ES-I3 (cell line): ENCODE measurements around the gene KLF7.

Source experiments
- H3K36me3 ChIP-seq: 2 replicates; pipeline ENCODE4 v1.6.1; 2013; ENCODE audit warnings: mild to moderate bottlenecking, low read length, control low read depth, moderate library complexity; ENCODE audit not compliant: insufficient read depth
- H3K4me1 ChIP-seq: 2 replicates; pipeline ENCODE4 v1.6.1; 2013; ENCODE audit warnings: mild to moderate bottlenecking, control low read depth, low read length; ENCODE audit not compliant: insufficient read depth
- H3K9ac ChIP-seq: 2 replicates; pipeline ENCODE4 v1.6.1; 2013; ENCODE audit warnings: low read depth, mild to moderate bottlenecking, low read length, moderate library complexity
- H3K9me3 ChIP-seq: 2 replicates; pipeline ENCODE4 v1.6.1; 2013; ENCODE audit warnings: mild to moderate bottlenecking, low read length, moderate library complexity; ENCODE audit not compliant: control insufficient read depth, insufficient read depth

Gene KLF7

GRCh38 chr2:207092818-207093217 is 72.9 kb downstream of the KLF7 start:
- Histone ChIP-seq H3K4me1 (peaks cover 62% of the 10 kb centered on the region), H3K36me3 (peaks cover 11% of the 10 kb centered on the region), H3K9ac (no peak overlapping the region), H3K9me3 (no peaks in the 10 kb centered on the region)

DNA sequence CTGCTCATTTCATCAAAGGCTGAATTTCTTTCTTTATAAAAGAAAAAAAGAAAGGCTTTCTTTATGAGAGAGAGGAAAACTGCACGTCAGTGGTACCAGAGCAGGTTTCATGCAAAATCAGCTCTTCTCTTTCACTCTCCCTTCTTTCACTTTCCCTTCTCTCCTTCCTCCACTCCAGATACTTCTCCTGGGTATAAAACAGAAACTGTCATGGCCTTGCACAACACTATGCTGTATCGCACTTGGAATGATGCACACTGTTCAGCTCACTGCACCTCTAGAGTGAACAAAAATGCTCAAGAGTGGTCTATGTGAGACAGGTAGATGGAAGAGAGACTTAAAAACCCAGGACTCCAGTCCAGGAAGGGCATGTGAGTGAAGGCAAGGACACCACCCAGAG is 73.8 kb downstream of the KLF7 start:
- Histone ChIP-seq H3K36me3 (peaks cover 14% of the 10 kb centered on the region; the same call in 1 of the 2 replicates), H3K9me3 (no peaks in the 10 kb centered on the region), H3K9ac (no peak overlapping the region), H3K4me1 (peaks cover 56% of the 10 kb centered on the region)

- Histone ChIP-seq H3K9me3 (no peaks in the 10 kb centered on the region), H3K9ac (no peak overlapping the region), H3K4me1 (peaks cover 49% of the 10 kb centered on the region), H3K36me3 (peaks cover 19% of the 10 kb centered on the region)
Measured at GRCh38 chr2:207091176-207091575, 74.6 kb downstream of the KLF7 start.

DNA sequence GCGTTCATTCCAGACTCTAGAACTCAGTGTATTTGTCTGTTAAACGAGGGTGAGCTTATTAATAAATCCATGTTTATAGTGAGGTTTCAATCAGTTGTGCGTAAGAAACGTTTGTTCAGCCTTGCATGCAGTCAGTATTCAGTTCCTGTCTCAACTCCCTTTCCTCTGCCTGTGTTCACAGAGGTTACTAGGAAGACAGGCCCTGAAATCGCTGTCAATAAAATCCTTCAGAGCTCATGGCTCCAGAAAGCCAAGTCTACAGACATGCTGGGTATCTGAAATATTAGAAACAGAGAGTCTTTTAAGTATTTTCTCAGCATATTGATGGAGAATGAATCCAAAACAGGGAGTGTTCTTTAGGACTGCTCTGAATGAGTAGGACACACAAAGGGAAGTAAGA is 75.4 kb downstream of the KLF7 start:
- Histone ChIP-seq H3K9me3 (no peaks in the 10 kb centered on the region), H3K36me3 (peaks cover 24% of the 10 kb centered on the region), H3K9ac (no peak overlapping the region), H3K4me1 (peaks cover 46% of the 10 kb centered on the region)

GRCh38 chr2:207088839-207089238 is 76.9 kb downstream of the KLF7 start:
- Histone ChIP-seq H3K4me1 (peaks cover 37% of the 10 kb centered on the region), H3K9ac (no peak overlapping the region), H3K36me3 (peaks cover 24% of the 10 kb centered on the region), H3K9me3 (no peaks in the 10 kb centered on the region)

DNA sequence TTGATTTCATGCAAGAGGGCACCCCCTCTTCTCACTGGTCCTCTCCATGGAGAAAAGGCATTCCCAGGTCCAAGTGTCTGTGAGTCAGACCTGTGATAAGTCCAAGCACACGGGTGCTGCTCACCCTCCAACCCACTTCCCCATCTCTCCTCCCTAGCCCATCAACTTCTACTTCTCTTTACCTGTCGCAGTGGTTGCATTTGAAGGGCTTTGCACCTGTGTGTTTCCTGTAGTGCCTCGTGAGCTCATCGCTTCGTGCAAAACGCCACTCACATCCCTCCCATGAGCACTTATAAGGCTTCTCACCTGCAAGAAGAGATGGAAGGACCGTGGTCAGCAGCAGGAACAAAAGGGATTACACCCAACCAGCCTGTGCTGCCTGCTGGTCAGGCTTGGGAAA is 77.5 kb downstream of the KLF7 start:
- H3K9me3 ChIP-seq, result no peaks in the 10 kb centered on the region
- peaks cover 24% of the 10 kb centered on the region for H3K36me3 ChIP-seq
- peaks cover 32% of the 10 kb centered on the region for H3K4me1 ChIP-seq
- H3K9ac ChIP-seq, result no peak overlapping the region

GRCh38 chr2:207087046-207087902 is 78.5 kb downstream of the KLF7 start:
- Histone ChIP-seq H3K9ac (no peak overlapping the region), H3K36me3 (peaks cover 25% of the 10 kb centered on the region), H3K4me1 (peaks cover 25% of the 10 kb centered on the region), H3K9me3 (no peaks in the 10 kb centered on the region)

GRCh38 chr2:207086136-207086535 is 79.6 kb downstream of the KLF7 start:
- H3K9me3 ChIP-seq, result no peaks in the 10 kb centered on the region
- H3K36me3 ChIP-seq, result peaks cover 32% of the 10 kb centered on the region
- peaks cover 15% of the 10 kb centered on the region for H3K4me1 ChIP-seq
- H3K9ac ChIP-seq, result no peak overlapping the region

GRCh38 chr2:207085110-207085509 is 80.6 kb downstream of the KLF7 start:
- H3K4me1 ChIP-seq, result 0 out of 2 replicates have a peak, but pooled peaks cover 7% of the 10 kb centered on the region
- no peaks in the 10 kb centered on the region for H3K9me3 ChIP-seq
- no peak overlapping the region for H3K9ac ChIP-seq
- H3K36me3 ChIP-seq, result peaks cover 32% of the 10 kb centered on the region

- peaks cover 37% of the 10 kb centered on the region for H3K36me3 ChIP-seq
- H3K9ac ChIP-seq, result no peak overlapping the region
- no peaks in the 10 kb centered on the region for H3K4me1 ChIP-seq
- no peaks in the 10 kb centered on the region for H3K9me3 ChIP-seq
Measured at GRCh38 chr2:207083361-207084110, 82.2 kb downstream of the KLF7 start.

DNA sequence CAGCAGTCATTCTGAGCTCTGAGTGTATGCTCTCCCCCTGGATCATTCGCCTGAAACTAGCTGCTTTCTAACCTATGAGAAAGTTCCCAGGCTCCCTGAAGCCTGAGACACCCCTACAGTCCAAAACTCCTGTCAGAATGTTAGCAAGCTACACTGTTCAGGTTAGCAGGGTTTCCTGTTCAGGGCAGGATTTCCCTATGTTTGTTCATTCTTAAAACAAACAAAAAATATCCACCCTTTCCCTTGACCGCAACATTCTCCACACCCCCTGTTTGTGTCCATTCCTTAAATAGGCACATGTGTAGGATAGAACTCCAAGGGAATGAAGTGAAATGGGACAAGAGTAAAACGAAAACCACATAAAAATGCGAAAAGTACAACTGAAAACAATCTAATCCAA is 83.1 kb downstream of the KLF7 start:
- Histone ChIP-seq H3K4me1 (0 out of 2 replicates have a peak, but pooled peaks cover 2% of the 10 kb centered on the region), H3K36me3 (peaks cover 41% of the 10 kb centered on the region), H3K9me3 (no peaks in the 10 kb centered on the region), H3K9ac (no peak overlapping the region)

DNA sequence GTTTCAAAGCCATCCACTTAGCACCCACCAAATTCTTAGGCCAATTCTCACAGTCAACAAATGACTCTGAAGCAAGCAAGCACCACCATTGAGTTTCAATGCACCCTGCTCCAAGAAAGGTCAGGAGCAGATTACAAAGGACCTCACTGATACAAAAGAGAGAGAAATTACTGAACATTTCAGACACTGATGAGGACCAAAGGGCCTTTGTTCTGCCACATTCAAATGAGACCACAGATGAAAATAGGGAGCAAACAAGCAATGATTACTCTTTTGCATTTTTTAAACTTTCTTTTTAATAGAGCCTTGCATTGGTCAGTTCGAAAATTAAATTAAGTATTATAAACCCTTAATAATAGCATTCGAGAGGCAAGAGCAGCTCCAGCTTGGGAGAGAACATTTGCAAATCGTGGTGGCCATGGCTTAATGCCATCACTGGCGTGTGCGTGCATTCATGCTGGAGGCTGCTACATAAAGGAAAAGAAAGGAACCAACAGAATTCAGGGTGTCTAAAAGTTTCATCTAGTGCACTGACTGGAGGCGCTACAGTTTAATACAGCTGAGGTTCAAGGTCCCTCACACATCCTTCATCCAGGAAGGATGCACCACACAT is 87.5 kb downstream of the KLF7 start:
- no peaks in the 10 kb centered on the region for H3K9me3 ChIP-seq
- H3K4me1 ChIP-seq, result peaks cover 28% of the 10 kb centered on the region
- peaks cover 25% of the 10 kb centered on the region for H3K36me3 ChIP-seq
- H3K9ac ChIP-seq, result no peak overlapping the region

DNA sequence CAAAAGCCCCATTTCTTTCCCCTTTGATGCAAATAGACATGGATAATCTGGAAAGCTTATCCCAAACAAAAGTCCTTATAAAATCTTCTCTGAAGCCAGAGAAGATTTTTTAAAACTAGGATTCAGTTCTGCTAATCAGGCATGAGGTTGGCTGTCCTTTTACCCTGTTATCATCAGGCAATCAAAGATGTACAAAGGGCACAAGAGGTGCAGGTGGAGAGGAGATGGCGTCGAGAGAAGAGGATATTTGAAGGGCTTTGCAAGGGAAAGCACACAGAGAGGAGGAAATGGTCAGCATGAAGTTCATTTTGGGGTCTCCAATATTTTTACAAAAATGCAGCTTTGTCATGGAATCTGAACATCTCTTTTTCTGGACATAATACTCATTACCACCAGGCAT is 88.5 kb downstream of the KLF7 start:
- Histone ChIP-seq H3K4me1 (peaks cover 28% of the 10 kb centered on the region), H3K9ac (no peak overlapping the region), H3K9me3 (no peaks in the 10 kb centered on the region), H3K36me3 (peaks cover 24% of the 10 kb centered on the region)

- Histone ChIP-seq H3K9me3 (no peaks in the 10 kb centered on the region), H3K4me1 (peaks cover 28% of the 10 kb centered on the region), H3K9ac (no peak overlapping the region), H3K36me3 (peaks cover 16% of the 10 kb centered on the region)
Measured at GRCh38 chr2:207075456-207075855, 90.3 kb downstream of the KLF7 start.
